GM12878 (cell line): ENCODE measurements around the gene FSTL4. TPM values are rescaled to one million over a fixed set of nuclear protein-coding genes. Genes with fewer than 3 reads are reported as not detected.

Experiments used
- ATAC-seq: fragments of 200-7000 bp; cut with Tn5 transposase; 3 replicates; pipeline ENCODE4 v1.9.1; 2020; ENCODE audit warnings: mild to moderate bottlenecking, moderate library complexity
- BruUV-seq: library from RNA; stranded (reverse); fragments of 400-500 nt; replicated peaks from 2 replicates; lab custom pipeline; 2021; lab: Mats Ljungman, UMichigan
- CTCF ChIA-PET: fragments of 300-600 bp; sonication (Branson Sonifier 250); formaldehyde crosslinking; extraction: SDS; loops from one replicate; lab custom pipeline; 2021; ENCODE audit warnings: inconsistent platforms; lab: Yijun Ruan, JAX
- POLR2A ChIA-PET: fragments of 350-600 bp; formaldehyde crosslinking; extraction: SDS; loops from one replicate; lab custom pipeline; 2021; ENCODE audit warnings: inconsistent platforms; lab: Charles Lee
- RAD21 ChIA-PET: fragments of 300-600 bp; sonication (Branson Sonifier 250); formaldehyde crosslinking; loops from one replicate; lab custom pipeline; 2023; ENCODE audit warnings: antibody characterized with exemption; ENCODE audit not compliant: unreplicated experiment; lab: Charles Lee
- SMC1A ChIA-PET: fragments of 300-600 bp; sonication (Branson Sonifier 250); formaldehyde crosslinking; loops from one replicate; lab custom pipeline; 2023; ENCODE audit not compliant: unreplicated experiment, uncharacterized antibody; lab: Charles Lee
- DNase-seq: peaks from one replicate; pipeline ENCODE4 v3.0.0-alpha.2; 2011; ENCODE audit warnings: low read depth, low spot score
- FAIRE-seq: peaks from 3 replicates; lab custom pipeline; 2011; peaks lifted over from hg19 to GRCh38; lab: Jason Lieb, UNC
- H2AFZ ChIP-seq: 2 replicates; pipeline ENCODE4 v1.6.0; 2011; ENCODE audit warnings: low read depth, low read length, control low read depth; ENCODE audit not compliant: control insufficient read depth
- H3K27ac ChIP-seq: 2 replicates; pipeline ENCODE4 v1.5.1; 2011; ENCODE audit warnings: control low read depth; ENCODE audit not compliant: control insufficient read depth, insufficient read depth
- H3K27me3 ChIP-seq, 2 experiments: replicated peaks in 1 of 2; 2 replicates each; pipeline versions ENCODE4 v1.6.0 to v1.6.1; 2011; ENCODE audit warnings: low read length in 1 of 2; ENCODE audit not compliant: control insufficient read depth in 2 of 2, insufficient read depth in 2 of 2
- H3K36me3 ChIP-seq, 2 experiments: 2 replicates each; pipeline ENCODE4 v1.5.1; 2011; ENCODE audit warnings: low read length in 1 of 2; ENCODE audit not compliant: control insufficient read depth in 2 of 2, insufficient read depth in 2 of 2
- H3K4me1 ChIP-seq: 2 replicates; pipeline ENCODE4 v1.6.1; 2011; ENCODE audit warnings: mild to moderate bottlenecking, low read length, moderate library complexity, mixed read lengths; ENCODE audit not compliant: control insufficient read depth, insufficient read depth
- H3K4me2 ChIP-seq: 2 replicates; pipeline ENCODE4 v1.6.0; 2011; ENCODE audit warnings: control low read depth; ENCODE audit not compliant: control insufficient read depth, insufficient read depth
- H3K4me3 ChIP-seq: fragments of 200-600 bp; sonication (generic); 2 replicates; pipeline ENCODE4 v1.5.1; 2016
- H3K79me2 ChIP-seq: 2 replicates; pipeline ENCODE4 v1.6.0; 2011; ENCODE audit warnings: low read length; ENCODE audit not compliant: control insufficient read depth, insufficient read depth
- H3K9ac ChIP-seq: 2 replicates; pipeline ENCODE4 v1.8.0; 2011; ENCODE audit warnings: low read length, control low read depth, mixed read lengths; ENCODE audit not compliant: control insufficient read depth, insufficient read depth
- H3K9me3 ChIP-seq: replicated peaks from 3 replicates; pipeline ENCODE4 v1.5.1; 2011; ENCODE audit warnings: mild to moderate bottlenecking, low read length; ENCODE audit not compliant: control insufficient read depth, insufficient read depth
- H4K20me1 ChIP-seq: 2 replicates; pipeline ENCODE4 v1.6.0; 2011; ENCODE audit not compliant: control insufficient read depth, insufficient read depth
- ASH2L ChIP-seq: fragments of 300-600, 200-600 bp; sonication (generic); IDR thresholded peaks from 2 replicates; pipeline ENCODE4 v1.6.1; 2017; ENCODE audit warnings: low read depth, mild to moderate bottlenecking, borderline replicate concordance
- BMI1 ChIP-seq: fragments of 450-650 bp; IDR thresholded peaks from 2 replicates; pipeline ENCODE4 v1.6.1; 2016; ENCODE audit warnings: mild to moderate bottlenecking, moderate library complexity, borderline replicate concordance
- CHD2 ChIP-seq: IDR thresholded peaks from 2 replicates; pipeline ENCODE4 v1.6.1; 2011; ENCODE audit warnings: low read depth, low read length, improper control_type of control experiment, borderline replicate concordance
- ESRRA ChIP-seq: IDR thresholded peaks from 2 replicates; pipeline ENCODE4 v1.6.1; 2012; ENCODE audit warnings: mild to moderate bottlenecking, low read length, improper control_type of control experiment
- HDGF ChIP-seq: fragments of 450-650 bp; IDR thresholded peaks from 2 replicates; pipeline ENCODE4 v1.6.1; 2016; ENCODE audit warnings: antibody characterized with exemption
- KLF5 ChIP-seq: fragments of 450-650 bp; IDR thresholded peaks from 2 replicates; pipeline ENCODE4 v1.6.1; 2014; ENCODE audit warnings: mild to moderate bottlenecking; ENCODE audit not compliant: partially characterized antibody
- MTA3 ChIP-seq: IDR thresholded peaks from 2 replicates; pipeline ENCODE4 v1.6.1; 2012; ENCODE audit warnings: low read length, inconsistent platforms, borderline replicate concordance
- PAX8 ChIP-seq: fragments of 450-650 bp; IDR thresholded peaks from 2 replicates; pipeline ENCODE4 v1.6.1; 2017; ENCODE audit warnings: mild to moderate bottlenecking, moderate library complexity
- POLR2AphosphoS2 ChIP-seq: IDR thresholded peaks from 2 replicates; pipeline ENCODE4 v1.6.1; 2011; ENCODE audit warnings: low read depth, mild to moderate bottlenecking, low read length, improper control_type of control experiment, moderate library complexity
- RB1 ChIP-seq: fragments of 450-650 bp; formaldehyde crosslinking; IDR thresholded peaks from 2 replicates; pipeline ENCODE4 v1.6.1; 2017; ENCODE audit warnings: mild to moderate bottlenecking, borderline replicate concordance
- SUPT20H ChIP-seq: IDR thresholded peaks from 2 replicates; pipeline ENCODE4 v1.6.1; 2011; ENCODE audit warnings: low read depth, mild to moderate bottlenecking, low read length, moderate library complexity, borderline replicate concordance; ENCODE audit not compliant: control insufficient read depth
- ZBED1 ChIP-seq: IDR thresholded peaks from 2 replicates; pipeline ENCODE4 v1.6.1; 2016; ENCODE audit warnings: borderline replicate concordance
- ZNF217 ChIP-seq: fragments of 450-650 bp; IDR thresholded peaks from 2 replicates; pipeline ENCODE4 v1.6.1; 2017; ENCODE audit warnings: antibody characterized with exemption, mild to moderate bottlenecking
- ZNF384 ChIP-seq: IDR thresholded peaks from 2 replicates; pipeline ENCODE4 v1.6.1; 2012; ENCODE audit warnings: low read depth, mild to moderate bottlenecking, low read length, improper control_type of control experiment, borderline replicate concordance
- WGBS: methylation state at CpG from one replicate; pipeline ENCODE4 v1.1.6; 2016; ENCODE audit warnings: low lambda C conversion rate; ENCODE audit not compliant: insufficient replicate concordance, insufficient coverage; ENCODE audit errors: missing lambda C conversion rate; 5-methylcytosine and 5-hydroxymethylcytosine counted together
- in situ Hi-C: fragments of 300-500 bp; cut with MboI; formaldehyde crosslinking; loops from 9 replicates; pipeline ENCODE4 v1.14.3; 2018; ENCODE audit warnings: mixed read lengths
- intact Hi-C: fragments of 100-400 bp; cut with micrococcal nuclease; formaldehyde crosslinking; loops from one replicate; pipeline ENCODE4 v1.14.2; 2022; ENCODE audit not compliant: unreplicated experiment
- polyA plus RNA-seq, 11 experiments: library from polyadenylated mRNA; depleted of rRNA in 4 of 11; unstranded in 6 of 11; stranded (reverse) in 5 of 11; fragments of >200 nt; fragmentation: Nextera tagmentation in 4 of 11; fragmentation: Illumina TruSeq in 1 of 11; extraction: Ambion mirVana in 4 of 11; extraction: Trizol in 1 of 11; gene quantifications; 1 replicate in 1 of 11; 2 replicates in 10 of 11; pipeline versions ENCODE4 v1.2.1 to v1.2.3, GENCODE V29; 2011 to 2016; ENCODE audit warnings: inconsistent platforms in 2 of 11, missing spikeins in 2 of 11, low read depth in 1 of 11
- total RNA-seq, 4 experiments: library from RNA; depleted of rRNA in 3 of 4; stranded (reverse); fragments of >200 nt in 3 of 4; fragmentation: Illumina TruSeq in 1 of 4; extraction: Trizol in 1 of 4; gene quantifications; 2 replicates each; pipeline versions ENCODE4 v1.2.1 to v1.2.3, GENCODE V29; 2013 to 2021
- TF ChIP-seq, protein P1 (sequence below): fragments of 450-650 bp; IDR thresholded peaks from 2 replicates; pipeline ENCODE4 v1.6.1; 2016; ENCODE audit warnings: mild to moderate bottlenecking
- TF ChIP-seq, protein P2 (sequence below): IDR thresholded peaks from 2 replicates; pipeline ENCODE4 v1.6.1; 2011; ENCODE audit warnings: low read depth, low read length, improper control_type of control experiment, borderline replicate concordance

FSTL4 gene
- total and polyA plus RNA-seq, 10 of the 15 experiments (the other 5 are each of a cell fraction or from before 2014, with no cell fraction given), result 0.01 to 0.79 (median 0.21) TPM; not detected in 6

DNA sequence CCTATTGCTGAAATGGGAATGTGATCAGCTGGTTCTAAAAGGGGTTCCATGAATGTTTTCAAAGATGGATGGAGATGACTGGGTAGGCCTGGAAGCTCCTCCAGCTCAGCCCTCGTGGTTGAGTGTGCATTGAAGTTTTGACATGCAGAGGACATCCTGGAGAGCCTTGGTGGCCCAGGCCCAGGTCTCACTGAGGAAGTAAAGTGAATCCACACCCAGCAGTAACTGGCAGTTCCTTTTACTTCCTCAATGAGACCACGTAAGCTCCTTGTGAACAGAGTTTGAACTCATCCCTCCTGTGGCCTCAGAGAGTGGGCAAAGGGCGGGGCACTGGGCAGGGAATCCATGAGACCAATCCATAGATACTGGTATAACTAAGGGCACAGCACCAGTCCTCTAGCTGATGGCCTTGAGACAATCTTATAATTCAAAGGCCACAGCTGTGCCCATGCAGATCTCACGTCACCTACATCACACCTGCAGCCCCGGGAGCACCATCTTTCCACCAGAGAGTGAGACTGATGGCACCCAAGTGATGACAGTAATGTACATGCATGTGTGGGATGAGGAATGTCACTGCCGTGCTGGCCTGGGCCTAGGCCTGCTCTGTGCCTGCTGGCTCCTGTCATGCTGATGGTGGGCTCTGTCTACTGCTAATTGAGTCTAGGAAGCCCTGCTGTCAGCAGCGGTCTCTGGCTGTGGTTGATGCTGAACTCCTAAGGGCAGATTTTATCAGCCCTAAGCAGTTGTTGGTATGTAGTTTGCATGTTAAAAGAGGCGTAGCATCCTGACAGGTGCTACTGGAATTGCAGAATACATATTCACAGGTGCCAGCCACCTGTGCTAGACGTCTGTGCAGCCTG is 257.8 kb downstream of the FSTL4 start (continued):
- TF ChIP-seq MTA3, result no peak
- no peak for TF ChIP-seq CHD2
- no peak for TF ChIP-seq ZBED1
- TF ChIP-seq, all 136 proteins: peak for 0

DNA sequence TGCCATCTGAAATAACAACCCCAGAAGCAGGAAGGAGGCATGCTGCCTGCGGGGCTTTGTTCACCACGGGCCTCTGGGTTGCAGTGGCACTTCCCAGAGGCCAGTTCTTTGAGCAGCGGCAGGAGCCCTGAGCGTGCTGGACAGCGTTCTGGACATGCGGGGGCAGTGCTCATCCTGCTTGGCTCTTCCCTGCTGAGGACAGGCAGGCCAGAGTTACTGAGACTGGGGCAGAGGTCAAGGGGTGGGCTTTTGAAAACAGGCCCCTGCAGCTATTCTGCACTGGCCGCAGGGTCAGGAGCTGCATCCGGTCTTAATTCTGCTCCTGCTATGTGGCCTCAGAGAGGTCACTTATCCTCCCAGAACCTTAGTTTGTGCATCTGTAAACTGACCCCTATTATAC is 258.6 kb downstream of the FSTL4 start:
- Histone ChIP-seq H3K9me3 (no peaks in the 10 kb centered on the region), H3K27ac (no peak overlapping the region), H4K20me1 (no peaks in the 10 kb centered on the region), H3K4me3 (no peak overlapping the region), H3K4me1 (no peaks in the 10 kb centered on the region), H3K27me3 (no peaks in the 10 kb centered on the region; a peak in 1 of 4 replicates), H3K4me2 (no peak overlapping the region), H3K9ac (no peak overlapping the region), H3K36me3 (no peaks in the 10 kb centered on the region), H2AFZ (no peak overlapping the region), H3K79me2 (no peaks in the 10 kb centered on the region)
- DNase-seq, result no peak
- CTCF ChIA-PET, result interaction anchor here (1.0 to 1.3 kb wide), 3 partner anchors 13 to 70 kb away, joined by 3 to 4 read pairs (median 3); no protein-coding TSS in a partner anchor
- SMC1A ChIA-PET, result interaction anchor here (1.1 kb wide), 1 partner anchor 12 kb away, joined by 3 read pairs; no protein-coding TSS in a partner anchor
- no TSS peak for BruUV-seq
- no peak for ATAC-seq
- POLR2A ChIA-PET, result no interaction called here
- RAD21 ChIA-PET, result no interaction called here
- WGBS, result 23% methylated on average over 8 of the region's 8 CpGs
- in situ Hi-C loops (no loop called here), intact Hi-C loops (no loop called here)
- TF ChIP-seq SUPT20H (no peak), ZNF217 (no peak), PAX8 (no peak), POLR2AphosphoS2 (no peak), ZNF384 (no peak), ASH2L (no peak), RB1 (no peak), KLF5 (no peak), BMI1 (no peak), ESRRA (no peak), HDGF (no peak)
- TF ChIP-seq, protein P1, sequence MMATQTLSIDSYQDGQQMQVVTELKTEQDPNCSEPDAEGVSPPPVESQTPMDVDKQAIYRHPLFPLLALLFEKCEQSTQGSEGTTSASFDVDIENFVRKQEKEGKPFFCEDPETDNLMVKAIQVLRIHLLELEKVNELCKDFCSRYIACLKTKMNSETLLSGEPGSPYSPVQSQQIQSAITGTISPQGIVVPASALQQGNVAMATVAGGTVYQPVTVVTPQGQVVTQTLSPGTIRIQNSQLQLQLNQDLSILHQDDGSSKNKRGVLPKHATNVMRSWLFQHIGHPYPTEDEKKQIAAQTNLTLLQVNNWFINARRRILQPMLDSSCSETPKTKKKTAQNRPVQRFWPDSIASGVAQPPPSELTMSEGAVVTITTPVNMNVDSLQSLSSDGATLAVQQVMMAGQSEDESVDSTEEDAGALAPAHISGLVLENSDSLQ, result no peak
- TF ChIP-seq, protein P2, sequence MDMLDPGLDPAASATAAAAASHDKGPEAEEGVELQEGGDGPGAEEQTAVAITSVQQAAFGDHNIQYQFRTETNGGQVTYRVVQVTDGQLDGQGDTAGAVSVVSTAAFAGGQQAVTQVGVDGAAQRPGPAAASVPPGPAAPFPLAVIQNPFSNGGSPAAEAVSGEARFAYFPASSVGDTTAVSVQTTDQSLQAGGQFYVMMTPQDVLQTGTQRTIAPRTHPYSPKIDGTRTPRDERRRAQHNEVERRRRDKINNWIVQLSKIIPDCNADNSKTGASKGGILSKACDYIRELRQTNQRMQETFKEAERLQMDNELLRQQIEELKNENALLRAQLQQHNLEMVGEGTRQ, result no peak
- FAIRE-seq, result no peak
